NOMO-1 (cell line): ENCODE measurements around the gene SLC25A47.
"Not testable (repeated sequence)": the region's sequence is repeated elsewhere in the genome, so short reads cannot be mapped to it uniquely, and the experiment has no call there.

ENCODE experiments used
- DNase-seq, 2 experiments: peaks; one replicate each; lab custom pipeline; 2025; ENCODE audit not compliant: unreplicated experiment in 2 of 2; lab: John Stamatoyannopoulos, UW

SLC25A47 gene

GRCh38 chr14:100304825-100305323 is 18.3 kb upstream of the SLC25A47 start:
- no peak for DNase-seq

- DNase-seq = no peak
These were observed 17.6 kb upstream of the SLC25A47 start for GRCh38 chr14:100305324-100306100.

- peak; percentile 87 to 95 for DNase-seq
These were observed 16.8 kb upstream of the SLC25A47 start, which contains the start of gene SLC25A29 for GRCh38 chr14:100306101-100306997. SLC25A29 (minus strand) TSS chr14:100306444; CDS start chr14:100306232, 212 bp downstream.

GRCh38 chr14:100306998-100307765 is 16.0 kb upstream of the SLC25A47 start:
- DNase-seq = peak; percentile 42 to 63

- DNase-seq = no peak
These were observed 15.2 kb upstream of the SLC25A47 start for GRCh38 chr14:100307766-100308426.

GRCh38 chr14:100308427-100308792 is 14.7 kb upstream of the SLC25A47 start:
- DNase-seq = not testable (repeated sequence)

GRCh38 chr14:100309028-100309737 is 14.0 kb upstream of the SLC25A47 start:
- DNase-seq = no peak

- peak; percentile 51 to 67 for DNase-seq
These were observed 10.8 kb upstream of the SLC25A47 start for GRCh38 chr14:100312110-100312876.

GRCh38 chr14:100312877-100313400 is 10.2 kb upstream of the SLC25A47 start:
- DNase-seq = no peak

- DNase-seq = no peak
These were observed 9.5 kb upstream of the SLC25A47 start for GRCh38 chr14:100313464-100314230.

GRCh38 chr14:100314724-100315123 is 8.4 kb upstream of the SLC25A47 start:
- no peak for DNase-seq

- no peak for DNase-seq
These were observed 5.8 kb upstream of the SLC25A47 start for GRCh38 chr14:100317389-100317788.

- peak; percentile 78 to 82 for DNase-seq
These were observed 5.0 kb upstream of the SLC25A47 start for GRCh38 chr14:100317912-100318808.

- no peak for DNase-seq
These were observed 2.8 kb upstream of the SLC25A47 start for GRCh38 chr14:100320157-100320856.

- DNase-seq = no peak
These were observed 1.5 kb upstream of the SLC25A47 start for GRCh38 chr14:100321473-100322137.
